A673 (cell line): ENCODE data around the gene CBY1. TPM values are rescaled to one million over a fixed set of nuclear protein-coding genes. Genes with fewer than 3 reads are reported as not detected.

Source experiments
- BruUV-seq: library from RNA; stranded (reverse); fragments of 400-500 nt; replicated peaks from 2 replicates; lab custom pipeline; 2021; lab: Mats Ljungman, UMichigan
- CTCF ChIA-PET: fragments of 300-600 bp; sonication (Branson Sonifier 250); formaldehyde crosslinking; loops from one replicate; lab custom pipeline; 2022; ENCODE audit warnings: antibody characterized with exemption; lab: Charles Lee
- POLR2A ChIA-PET: fragments of 300-600 bp; sonication (Branson Sonifier 250); formaldehyde crosslinking; loops from one replicate; lab custom pipeline; 2022; ENCODE audit warnings: antibody characterized with exemption; ENCODE audit not compliant: low non-redundant PET; lab: Charles Lee
- DNase-seq: peaks from one replicate; pipeline ENCODE4 v3.0.0-alpha.2; 2015; ENCODE audit warnings: low spot score
- H3K27ac ChIP-seq: fragments of 200-600 bp; sonication (generic); 2 replicates; pipeline ENCODE4 v1.5.1; 2016; ENCODE audit warnings: mixed run types, low read depth, mild to moderate bottlenecking, mixed read lengths, antibody characterized with exemption, low read length; ENCODE audit not compliant: poor library complexity, severe bottlenecking
- H3K27me3 ChIP-seq: fragments of 200-600 bp; sonication (generic); replicated peaks from 2 replicates; pipeline ENCODE4 v1.6.1; 2017; ENCODE audit warnings: mixed run types, low read depth, mild to moderate bottlenecking, mixed read lengths, antibody characterized with exemption, low read length; ENCODE audit not compliant: insufficient read depth, poor library complexity
- H3K36me3 ChIP-seq: fragments of 200-600 bp; sonication (generic); 2 replicates; pipeline ENCODE4 v1.6.1; 2016; ENCODE audit warnings: mixed run types, mild to moderate bottlenecking, mixed read lengths, antibody characterized with exemption, low read length; ENCODE audit not compliant: insufficient read depth, poor library complexity, severe bottlenecking
- H3K4me1 ChIP-seq: fragments of 200-600 bp; sonication (generic); 2 replicates; pipeline ENCODE4 v1.6.1; 2017; ENCODE audit warnings: mixed run types, mild to moderate bottlenecking, mixed read lengths, antibody characterized with exemption, low read length; ENCODE audit not compliant: insufficient read depth, poor library complexity, severe bottlenecking
- H3K4me3 ChIP-seq: fragments of 200-600 bp; sonication (generic); 2 replicates; pipeline ENCODE4 v1.5.1; 2016; ENCODE audit warnings: low read depth, mixed run types, mild to moderate bottlenecking, mixed read lengths, low read length; ENCODE audit not compliant: poor library complexity, severe bottlenecking
- H3K9me3 ChIP-seq: fragments of 200-600 bp; sonication (generic); 2 replicates; pipeline ENCODE4 v1.6.1; 2016; ENCODE audit warnings: mixed run types, low read depth, mild to moderate bottlenecking, mixed read lengths, antibody characterized with exemption, low read length; ENCODE audit not compliant: poor library complexity, severe bottlenecking
- EZH2 ChIP-seq: fragments of 200-600 bp; sonication (generic); IDR thresholded peaks from 2 replicates; pipeline ENCODE4 v1.6.1; 2017; ENCODE audit warnings: borderline replicate concordance, low read depth, mild to moderate bottlenecking, mixed read lengths, antibody characterized with exemption, low read length; ENCODE audit not compliant: poor library complexity, severe bottlenecking
- intact Hi-C: fragments of 100-400 bp; cut with micrococcal nuclease; formaldehyde crosslinking; loops from one replicate; pipeline ENCODE4 v1.10.0; 2022; ENCODE audit not compliant: unreplicated experiment
- total RNA-seq: library from RNA; stranded (reverse); gene quantifications from 2 replicates; pipeline ENCODE4 v1.2.3, GENCODE V29; 2021
- TF ChIP-seq, protein P1 (sequence below): fragments of 300-800, 200-600 bp; sonication (generic); conservative IDR thresholded peaks from 2 replicates; pipeline ENCODE4 v1.5.1; 2017; ENCODE audit warnings: low read depth, mild to moderate bottlenecking, antibody characterized with exemption, low read length, moderate library complexity, mixed read lengths

Gene CBY1
- total RNA-seq, 1 experiment from 2014 or later: 22.1 TPM

DNA sequence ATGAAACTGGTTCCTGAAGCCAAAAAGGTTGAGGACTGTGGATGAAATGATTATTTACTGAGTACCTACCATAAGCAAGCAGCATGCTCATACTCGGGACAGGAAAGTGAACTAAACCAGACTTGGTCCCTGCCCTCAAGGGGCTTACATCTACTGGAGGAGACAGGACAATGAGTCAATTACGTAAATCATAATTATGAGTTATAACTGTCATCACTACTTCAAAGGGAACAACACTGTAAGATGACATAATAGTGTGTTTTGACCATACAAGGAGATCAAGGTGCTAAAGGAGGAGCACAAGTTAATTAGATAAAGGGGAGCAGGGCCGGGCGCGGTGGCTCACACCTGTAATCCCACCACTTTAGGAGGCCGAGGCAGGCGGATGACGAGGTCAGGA is 2.7 kb upstream of the CBY1 start:
- POLR2A ChIA-PET: no interaction called here
- intact Hi-C loops: no loop called here

GRCh38 chr22:38655519-38656255 is 751 bp upstream of the CBY1 start:
- Histone ChIP-seq H3K27ac (peak overlapping the region; percentile 100), H3K4me1 (peaks cover 5% of the 10 kb centered on the region), H3K4me3 (peak overlapping the region; percentile 97), H3K36me3 (no peaks in the 10 kb centered on the region), H3K27me3 (no peaks in the 10 kb centered on the region), H3K9me3 (no peaks in the 10 kb centered on the region)
- ChIA-PET POLR2A (no interaction called here), CTCF (no interaction called here)
- no peak for TF ChIP-seq EZH2
- TF ChIP-seq, protein P1, sequence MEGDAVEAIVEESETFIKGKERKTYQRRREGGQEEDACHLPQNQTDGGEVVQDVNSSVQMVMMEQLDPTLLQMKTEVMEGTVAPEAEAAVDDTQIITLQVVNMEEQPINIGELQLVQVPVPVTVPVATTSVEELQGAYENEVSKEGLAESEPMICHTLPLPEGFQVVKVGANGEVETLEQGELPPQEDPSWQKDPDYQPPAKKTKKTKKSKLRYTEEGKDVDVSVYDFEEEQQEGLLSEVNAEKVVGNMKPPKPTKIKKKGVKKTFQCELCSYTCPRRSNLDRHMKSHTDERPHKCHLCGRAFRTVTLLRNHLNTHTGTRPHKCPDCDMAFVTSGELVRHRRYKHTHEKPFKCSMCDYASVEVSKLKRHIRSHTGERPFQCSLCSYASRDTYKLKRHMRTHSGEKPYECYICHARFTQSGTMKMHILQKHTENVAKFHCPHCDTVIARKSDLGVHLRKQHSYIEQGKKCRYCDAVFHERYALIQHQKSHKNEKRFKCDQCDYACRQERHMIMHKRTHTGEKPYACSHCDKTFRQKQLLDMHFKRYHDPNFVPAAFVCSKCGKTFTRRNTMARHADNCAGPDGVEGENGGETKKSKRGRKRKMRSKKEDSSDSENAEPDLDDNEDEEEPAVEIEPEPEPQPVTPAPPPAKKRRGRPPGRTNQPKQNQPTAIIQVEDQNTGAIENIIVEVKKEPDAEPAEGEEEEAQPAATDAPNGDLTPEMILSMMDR: no peak
- intact Hi-C loops: no loop called here
- DNase-seq: peak; percentile 31
- TSS peak; percentile 77 for BruUV-seq

More for the DNA sequence above, 2.7 kb upstream of the CBY1 start:
- CTCF ChIA-PET: no interaction called here
- H3K4me3 ChIP-seq: no peak overlapping the region
- H3K36me3 ChIP-seq: no peaks in the 10 kb centered on the region
- peaks cover 5% of the 10 kb centered on the region for H3K4me1 ChIP-seq
- no peak overlapping the region for H3K27ac ChIP-seq
- no TSS peak for BruUV-seq
- no peak for DNase-seq
- H3K9me3 ChIP-seq: no peaks in the 10 kb centered on the region
- TF ChIP-seq, protein P1: no peak
- TF ChIP-seq EZH2: no peak
- no peaks in the 10 kb centered on the region for H3K27me3 ChIP-seq

GRCh38 chr22:38657045-38657909 is 839 bp downstream of the CBY1 start:
- POLR2A ChIA-PET: no interaction called here
- no peak for TF ChIP-seq EZH2
- TF ChIP-seq, protein P1: no peak
- Histone ChIP-seq H3K9me3 (no peaks in the 10 kb centered on the region), H3K27ac (peak overlapping the region; percentile 100), H3K27me3 (no peaks in the 10 kb centered on the region), H3K4me3 (peak overlapping the region; percentile 97), H3K36me3 (no peaks in the 10 kb centered on the region), H3K4me1 (peaks cover 5% of the 10 kb centered on the region)
- no peak for DNase-seq
- CTCF ChIA-PET: interaction anchor here (0.7 kb wide), 1 partner anchor 352 kb away, joined by 3 read pairs; no protein-coding TSS in a partner anchor
- no TSS peak for BruUV-seq
- intact Hi-C loops: no loop called here
